Stimulated activated naive CD8-positive, alpha-beta T cell treated with anti-CD3 and anti-CD28 coated beads, Interleukin-15, Interleukin-2, amounts not matched to agents 100 U/mL and 50 U/mL, for 24 hours (primary cell): Measurements from ENCODE around the gene TM7SF2.

Experiments
- ATAC-seq: fragments of 150-1000 bp; cut with Tn5 transposase; one replicate; pipeline ENCODE4 v1.10.0; 2021
- DNase-seq: peaks from one replicate; pipeline ENCODE4 v3.0.0; 2021

The TM7SF2 gene

GRCh38 chr11:65156256-65156655, 44.6 kb downstream of the TM7SF2 start:
- ATAC-seq, result no peak

GRCh38 chr11:65156926-65157325, 45.3 kb downstream of the TM7SF2 start:
- DNase-seq, result no peak
- ATAC-seq, result no peak

More at GRCh38 chr11:65156256-65156655, 44.6 kb downstream of the TM7SF2 start:
- DNase-seq, result no peak

DNA sequence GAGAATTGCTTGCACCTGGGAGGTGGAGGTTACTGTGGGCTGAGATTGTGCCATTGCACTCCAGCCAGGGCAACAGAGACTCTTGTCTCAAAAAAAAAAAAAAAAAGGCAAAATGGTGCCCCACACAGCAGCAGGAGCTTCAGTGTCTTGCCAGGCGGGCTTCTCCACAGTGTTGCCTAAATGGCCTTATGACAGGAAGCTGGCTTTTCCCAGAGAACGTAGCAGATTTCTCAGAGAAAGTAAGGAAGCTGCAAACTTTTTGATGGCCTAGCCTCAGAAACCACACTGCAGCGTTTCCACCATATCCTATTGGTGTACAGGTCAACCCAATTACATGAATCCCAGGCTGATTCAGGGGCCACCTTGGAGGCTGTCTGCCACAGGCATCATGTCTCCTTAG, 45.7 kb downstream of the TM7SF2 start:
- no peak for ATAC-seq
- DNase-seq, result no peak

- no peak for DNase-seq
- ATAC-seq, result no peak
These were observed 47.3 kb downstream of the TM7SF2 start for GRCh38 chr11:65159012-65159411.

- ATAC-seq (no peak), DNase-seq (no peak)
These were observed 49.0 kb downstream of the TM7SF2 start for GRCh38 chr11:65160643-65161042.

DNA sequence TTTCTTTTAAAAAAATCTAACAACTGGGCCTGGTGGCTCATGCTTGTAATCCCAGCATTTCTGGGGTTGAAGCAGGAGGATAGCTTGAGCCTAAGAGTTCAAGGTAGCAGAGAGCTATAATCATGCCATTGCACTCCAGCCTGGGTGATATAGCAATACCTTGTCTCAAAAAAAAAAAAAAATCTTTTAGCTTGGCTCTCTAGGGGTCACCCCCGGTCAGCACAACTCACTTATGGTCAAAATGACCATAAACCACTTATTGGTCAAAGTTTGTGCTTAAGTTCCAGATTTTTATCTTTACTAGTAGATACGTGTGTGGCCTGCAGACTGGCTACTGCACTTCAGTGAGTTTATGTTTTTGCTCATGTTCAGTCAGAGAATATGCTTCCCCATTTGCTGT, 52.0 kb downstream of the TM7SF2 start:
- ATAC-seq, result no peak
- no peak for DNase-seq
